Ecto neural progenitor cell (in vitro differentiated cells): Measurements from ENCODE around the gene SCARF2.
"Not testable (repeated sequence)": the region's sequence is repeated elsewhere in the genome, so short reads cannot be mapped to it uniquely, and the experiment has no call there.

ENCODE experiments used
- DNase-seq: peaks from one replicate; pipeline ENCODE4 v3.0.0-alpha.2; 2018; ENCODE audit warnings: low spot score

The SCARF2 gene

GRCh38 chr22:20428496-20429253, 8.9 kb downstream of the SCARF2 start:
- no peak for DNase-seq

- no peak for DNase-seq
Observed at GRCh38 chr22:20427945-20428417, 9.6 kb downstream of the SCARF2 start.

GRCh38 chr22:20427104-20427944, 10.3 kb downstream of the SCARF2 start:
- DNase-seq: no peak

- DNase-seq: no peak
Observed at GRCh38 chr22:20426259-20426615, 11.4 kb downstream of the SCARF2 start.

GRCh38 chr22:20425566-20426258, 11.9 kb downstream of the SCARF2 start:
- DNase-seq: no peak

- DNase-seq: peak; percentile 79
Observed at GRCh38 chr22:20424932-20425565, 12.6 kb downstream of the SCARF2 start.

GRCh38 chr22:20424568-20424931, 13.1 kb downstream of the SCARF2 start:
- DNase-seq: no peak

- DNase-seq: no peak
Observed at GRCh38 chr22:20423906-20424551, 13.6 kb downstream of the SCARF2 start.

GRCh38 chr22:20423008-20423905, 14.4 kb downstream of the SCARF2 start:
- no peak for DNase-seq

- no peak for DNase-seq
Observed at GRCh38 chr22:20422271-20423007, 15.2 kb downstream of the SCARF2 start.

GRCh38 chr22:20421507-20421874, 16.1 kb downstream of the SCARF2 start:
- no peak for DNase-seq

GRCh38 chr22:20420157-20420842, 17.3 kb downstream of the SCARF2 start:
- no peak for DNase-seq

- no peak for DNase-seq
Observed at GRCh38 chr22:20419664-20419951, 18.0 kb downstream of the SCARF2 start.

- DNase-seq: peak; percentile 86
Observed at GRCh38 chr22:20418211-20418788, 19.3 kb downstream of the SCARF2 start.

GRCh38 chr22:20415699-20416098, 21.9 kb downstream of the SCARF2 start:
- DNase-seq: not testable (repeated sequence)

GRCh38 chr22:20415241-20415640, 22.4 kb downstream of the SCARF2 start:
- DNase-seq: not testable (repeated sequence)

- no peak for DNase-seq
Observed at GRCh38 chr22:20414450-20414849, 23.2 kb downstream of the SCARF2 start.

GRCh38 chr22:20414059-20414440, 23.6 kb downstream of the SCARF2 start:
- DNase-seq: no peak
